GM23248 (cell line): Measurements from ENCODE around the gene EPS8L2.

Experiments
- EZH2 ChIP-seq: fragments of 200-600 bp; sonication (generic); IDR thresholded peaks from 2 replicates; pipeline ENCODE4 v1.6.1; 2018; ENCODE audit warnings: antibody characterized with exemption, mild to moderate bottlenecking; ENCODE audit not compliant: insufficient read depth, poor library complexity, severe bottlenecking
- EZH2phosphoT487 ChIP-seq: fragments of 200-600 bp; sonication (generic); IDR thresholded peaks from 2 replicates; pipeline ENCODE4 v1.6.1; 2018; ENCODE audit warnings: antibody characterized with exemption, moderate library complexity, mild to moderate bottlenecking, low read depth; ENCODE audit not compliant: insufficient read depth

DNA sequence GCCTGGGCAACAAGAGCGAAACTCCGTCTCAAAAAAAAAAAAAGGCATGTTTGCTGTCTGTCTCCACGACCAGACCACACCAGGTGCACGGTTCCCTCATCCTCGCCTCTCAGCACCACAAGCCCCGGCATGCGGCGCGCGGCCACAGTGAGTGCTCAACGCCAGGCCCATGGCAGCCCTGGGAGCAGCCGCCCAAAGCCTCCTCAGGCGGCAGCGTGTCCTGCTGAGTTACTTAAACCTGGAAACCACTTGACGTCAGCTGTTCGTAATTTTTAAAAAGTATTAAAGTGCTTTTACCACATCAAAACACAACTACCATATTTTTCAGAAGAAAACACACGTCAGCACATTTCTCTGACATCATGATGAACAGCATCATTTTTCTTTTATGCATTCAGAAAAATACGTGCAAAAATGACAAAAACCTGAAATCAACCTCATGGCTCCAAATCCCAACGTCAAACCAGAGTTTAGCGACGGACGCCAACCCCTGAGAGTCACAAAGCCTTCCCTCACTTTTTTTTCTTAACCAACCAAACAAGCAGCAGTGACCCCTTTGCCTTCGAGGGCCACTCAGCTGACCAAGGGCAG lies 13.1 kb upstream of the EPS8L2 start:
- TF ChIP-seq EZH2phosphoT487 (no peak), EZH2 (no peak)
